ENCODE data around the gene XRCC3. TPM values are rescaled to one million over a fixed set of nuclear protein-coding genes. Genes with fewer than 3 reads are reported as not detected.

The XRCC3 gene
- total RNA-seq, 1 experiment from 2014 or later = 46.7 TPM

GRCh38 chr14:103656756-103657133 lies 58.5 kb downstream of the XRCC3 start (continued):
- TF ChIP-seq ZBTB43 (CRISPR knock-in tag; IDR thresholded peaks at IDR 0.05) = no peak

- no peak overlapping the region for H3K27ac Mint-ChIP-seq
- POLR2A ChIA-PET = no interaction called here
- H3K4me3 Mint-ChIP-seq = no peak overlapping the region
Measured at GRCh38 chr14:103656031-103656755, 59.1 kb downstream of the XRCC3 start.

More at GRCh38 chr14:103656031-103656755, 59.1 kb downstream of the XRCC3 start:
- DNase-seq (ENCODE audit: low spot score) (no peak), ATAC-seq (no peak)
- Mint-ChIP-seq H3K9me3 (no peaks in the 10 kb centered on the region), H3K36me3 (peaks cover 42% of the 10 kb centered on the region), H3K4me1 (no peaks in the 10 kb centered on the region), H3K27me3 (ENCODE audit: low read depth) (no peaks in the 10 kb centered on the region)
- no peak for TF ChIP-seq HMGA2 (CRISPR knock-in tag; IDR thresholded peaks at IDR 0.05)
- no peak for TF ChIP-seq SP1 (CRISPR knock-in tag; conservative IDR thresholded peaks at IDR 0.05)
- no peak for TF ChIP-seq IRF2 (CRISPR knock-in tag; IDR thresholded peaks at IDR 0.05; ENCODE audit: borderline replicate concordance, low read depth)
- no peak for TF ChIP-seq CDX4 (CRISPR knock-in tag; IDR thresholded peaks at IDR 0.05; ENCODE audit: borderline replicate concordance)
- TF ChIP-seq ZNF121 (CRISPR knock-in tag; IDR thresholded peaks at IDR 0.05) = no peak
- no peak for TF ChIP-seq ESRRA (CRISPR knock-in tag; IDR thresholded peaks at IDR 0.05; ENCODE audit: borderline replicate concordance)
- TF ChIP-seq ARID4B (CRISPR knock-in tag; IDR thresholded peaks at IDR 0.05; ENCODE audit: borderline replicate concordance) = no peak
- TF ChIP-seq ZNF232 (CRISPR knock-in tag; IDR thresholded peaks at IDR 0.05) = no peak
- TF ChIP-seq ATF3 (CRISPR knock-in tag; conservative IDR thresholded peaks at IDR 0.05) = no peak
- TF ChIP-seq FOXP4 (CRISPR knock-in tag; IDR thresholded peaks at IDR 0.05) = no peak
- no peak for TF ChIP-seq CREB1 (CRISPR knock-in tag; IDR thresholded peaks at IDR 0.05)
- no peak for TF ChIP-seq ATF2 (CRISPR knock-in tag; IDR thresholded peaks at IDR 0.05; ENCODE audit: borderline replicate concordance, low read depth)
- TF ChIP-seq TEAD4 (CRISPR knock-in tag; IDR thresholded peaks at IDR 0.05) = no peak
- TF ChIP-seq ELF4 (CRISPR knock-in tag; IDR thresholded peaks at IDR 0.05; ENCODE audit: low read depth) = no peak
- TF ChIP-seq ZBTB43 (CRISPR knock-in tag; IDR thresholded peaks at IDR 0.05) = no peak
- CTCF ChIA-PET = interaction anchor here (0.9 kb wide), 1 partner anchor 421 kb away, joined by 4 read pairs; no protein-coding TSS in a partner anchor

Data from WTC11 (cell line).